ENCODE data around the gene COL28A1. TPM values are rescaled to one million over a fixed set of nuclear protein-coding genes. Genes with fewer than 3 reads are reported as not detected.

COL28A1 gene
- polyA plus RNA-seq, 1 donor (not counting 4 experiments of a cell fraction or from before 2014, with no cell fraction given), result 0.13 TPM

- Histone ChIP-seq H3K4me2 (ENCODE audit: control insufficient read depth, extremely low read depth, insufficient read depth, low read depth, low read length) (no peak overlapping the region), H4K20me1 (ENCODE audit: control insufficient read depth, extremely low read depth, insufficient read depth, low read length) (no peaks in the 10 kb centered on the region), H3K9ac (ENCODE audit: control insufficient read depth, extremely low read depth, insufficient read depth, low read length) (no peak overlapping the region), H3K79me2 (ENCODE audit: control insufficient read depth, insufficient read depth, low read length) (no peaks in the 10 kb centered on the region), H3K27ac (ENCODE audit: control insufficient read depth, insufficient read depth, low read length) (no peak overlapping the region), H3K27me3 (ENCODE audit: control insufficient read depth, extremely low read depth, insufficient read depth, low read length) (no peaks in the 10 kb centered on the region), H3K4me1 (ENCODE audit: control insufficient read depth, extremely low read depth, insufficient read depth, low read length) (peaks cover 4% of the 10 kb centered on the region), H3K36me3 (ENCODE audit: control insufficient read depth in 2 of 2, extremely low read depth in 1 of 2, insufficient read depth in 2 of 2, low read length in 2 of 2) (no peaks in the 10 kb centered on the region), H3K9me3 (ENCODE audit: control insufficient read depth, low read depth, low read length) (no peaks in the 10 kb centered on the region), H3K9me1 (ENCODE audit: control insufficient read depth, extremely low read depth, insufficient read depth, low read length) (no peaks in the 10 kb centered on the region), H3K4me3 (ENCODE audit: control insufficient read depth in 2 of 3, extremely low read depth in 1 of 3, insufficient read depth in 2 of 3, low read depth in 1 of 3, low read length in 3 of 3) (no peak overlapping the region), H2AFZ (ENCODE audit: control insufficient read depth, low read length) (no peak overlapping the region)
- FAIRE-seq (no peak), DNase-seq (ENCODE audit: low read depth, low spot score) (no peak)
- dilution Hi-C loops (cut with MboI; ENCODE audit: extremely low pct_ligation_motif_present, low sequenced_read_pairs), result no loop called here
- TF ChIP-seq, protein P1, sequence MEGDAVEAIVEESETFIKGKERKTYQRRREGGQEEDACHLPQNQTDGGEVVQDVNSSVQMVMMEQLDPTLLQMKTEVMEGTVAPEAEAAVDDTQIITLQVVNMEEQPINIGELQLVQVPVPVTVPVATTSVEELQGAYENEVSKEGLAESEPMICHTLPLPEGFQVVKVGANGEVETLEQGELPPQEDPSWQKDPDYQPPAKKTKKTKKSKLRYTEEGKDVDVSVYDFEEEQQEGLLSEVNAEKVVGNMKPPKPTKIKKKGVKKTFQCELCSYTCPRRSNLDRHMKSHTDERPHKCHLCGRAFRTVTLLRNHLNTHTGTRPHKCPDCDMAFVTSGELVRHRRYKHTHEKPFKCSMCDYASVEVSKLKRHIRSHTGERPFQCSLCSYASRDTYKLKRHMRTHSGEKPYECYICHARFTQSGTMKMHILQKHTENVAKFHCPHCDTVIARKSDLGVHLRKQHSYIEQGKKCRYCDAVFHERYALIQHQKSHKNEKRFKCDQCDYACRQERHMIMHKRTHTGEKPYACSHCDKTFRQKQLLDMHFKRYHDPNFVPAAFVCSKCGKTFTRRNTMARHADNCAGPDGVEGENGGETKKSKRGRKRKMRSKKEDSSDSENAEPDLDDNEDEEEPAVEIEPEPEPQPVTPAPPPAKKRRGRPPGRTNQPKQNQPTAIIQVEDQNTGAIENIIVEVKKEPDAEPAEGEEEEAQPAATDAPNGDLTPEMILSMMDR (optimal IDR thresholded peaks at IDR 0.05 in 1 of 3, IDR thresholded peaks at IDR 0.05 in 1 of 3, conservative IDR thresholded peaks at IDR 0.05 in 1 of 3; ENCODE audit: extremely low read depth in 1 of 3, insufficient read depth in 2 of 3, low read length in 3 of 3), result no peak
- TF ChIP-seq EZH2 (IDR thresholded peaks at IDR 0.05; ENCODE audit: low read length), result no peak
Measured at GRCh38 chr7:7491044-7491443, 44.6 kb downstream of the COL28A1 start.

DNA sequence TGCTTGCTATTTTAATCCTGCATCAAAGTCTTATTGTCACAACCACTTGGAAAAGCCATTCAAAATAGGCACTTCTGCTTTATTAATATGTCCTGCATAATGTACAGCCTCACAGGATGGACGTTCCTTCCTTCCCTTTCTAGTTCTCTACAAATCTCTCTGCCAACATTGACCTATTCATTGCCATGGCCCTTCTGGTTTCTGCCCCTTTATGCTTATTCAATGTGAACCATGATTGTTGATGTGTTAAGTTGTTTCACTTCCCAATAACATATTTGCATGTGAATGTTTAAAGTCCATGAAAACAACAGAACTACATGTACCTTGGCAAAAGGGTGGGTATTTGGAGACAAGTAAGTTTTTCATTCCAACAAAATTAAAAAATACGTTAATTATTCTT is 45.7 kb downstream of the COL28A1 start:
- Histone ChIP-seq H2AFZ (ENCODE audit: control insufficient read depth, low read length) (no peak overlapping the region), H3K4me1 (ENCODE audit: control insufficient read depth, extremely low read depth, insufficient read depth, low read length) (peaks cover 4% of the 10 kb centered on the region), H3K36me3 (ENCODE audit: control insufficient read depth in 2 of 2, extremely low read depth in 1 of 2, insufficient read depth in 2 of 2, low read length in 2 of 2) (no peaks in the 10 kb centered on the region), H3K4me3 (ENCODE audit: control insufficient read depth in 2 of 3, extremely low read depth in 1 of 3, insufficient read depth in 2 of 3, low read depth in 1 of 3, low read length in 3 of 3) (no peak overlapping the region), H3K27me3 (ENCODE audit: control insufficient read depth, extremely low read depth, insufficient read depth, low read length) (no peaks in the 10 kb centered on the region), H3K9me1 (ENCODE audit: control insufficient read depth, extremely low read depth, insufficient read depth, low read length) (no peaks in the 10 kb centered on the region), H4K20me1 (ENCODE audit: control insufficient read depth, extremely low read depth, insufficient read depth, low read length) (no peaks in the 10 kb centered on the region), H3K4me2 (ENCODE audit: control insufficient read depth, extremely low read depth, insufficient read depth, low read depth, low read length) (no peak overlapping the region), H3K9me3 (ENCODE audit: control insufficient read depth, low read depth, low read length) (no peaks in the 10 kb centered on the region), H3K79me2 (ENCODE audit: control insufficient read depth, insufficient read depth, low read length) (no peaks in the 10 kb centered on the region), H3K27ac (ENCODE audit: control insufficient read depth, insufficient read depth, low read length) (no peak overlapping the region), H3K9ac (ENCODE audit: control insufficient read depth, extremely low read depth, insufficient read depth, low read length) (no peak overlapping the region)
- dilution Hi-C loops (cut with MboI; ENCODE audit: extremely low pct_ligation_motif_present, low sequenced_read_pairs), result no loop called here
- FAIRE-seq (no peak), DNase-seq (ENCODE audit: low read depth, low spot score) (no peak)
- TF ChIP-seq, protein P1 (optimal IDR thresholded peaks at IDR 0.05 in 1 of 3, IDR thresholded peaks at IDR 0.05 in 1 of 3, conservative IDR thresholded peaks at IDR 0.05 in 1 of 3; ENCODE audit: extremely low read depth in 1 of 3, insufficient read depth in 2 of 3, low read length in 3 of 3), result no peak
- no peak for TF ChIP-seq EZH2 (IDR thresholded peaks at IDR 0.05; ENCODE audit: low read length)
